Vagina (tissue), 2 donors: Measurements from ENCODE around the gene SLC12A8. TPM values are rescaled to one million over a fixed set of nuclear protein-coding genes. Genes with fewer than 3 reads are reported as not detected.

ENCODE experiments used
- DNase-seq, 2 donors: peaks; one replicate each; pipeline ENCODE4 v3.0.0-alpha.2; 2017; ENCODE audit errors: extremely low spot score in 2 of 2
- H3K27ac ChIP-seq: fragments of 200-600 bp; sonication (generic); one replicate; pipeline ENCODE4 v1.5.1; 2019
- H3K27me3 ChIP-seq: fragments of 200-600 bp; sonication (generic); one replicate; pipeline ENCODE4 v1.5.1; 2019
- H3K36me3 ChIP-seq, 2 donors: fragments of 200-600 bp; sonication (generic); one replicate each; pipeline ENCODE4 v1.5.1; 2017 to 2019
- H3K4me1 ChIP-seq: fragments of 200-600 bp; sonication (generic); one replicate; pipeline ENCODE4 v1.5.1; 2019
- H3K4me3 ChIP-seq, 2 donors: fragments of 200-600 bp; sonication (generic); 1 replicate in 1 of 2; 2 replicates in 1 of 2; pipeline ENCODE4 v1.5.1; 2016 to 2019
- H3K9me3 ChIP-seq: fragments of 200-600 bp; sonication (generic); one replicate; pipeline ENCODE4 v1.5.1; 2019
- POLR2A ChIP-seq, 2 donors: fragments of 450-650 bp; IDR thresholded peaks; one replicate each; pipeline ENCODE4 v1.6.1; 2017; ENCODE audit warnings: antibody characterized with exemption in 2 of 2, mild to moderate bottlenecking in 2 of 2, moderate library complexity in 2 of 2
- POLR2AphosphoS5 ChIP-seq, 2 donors: sonication (generic); formaldehyde crosslinking; IDR thresholded peaks; one replicate each; pipeline ENCODE4 v1.9.0; 2017; ENCODE audit warnings: antibody characterized with exemption in 2 of 2, mild to moderate bottlenecking in 2 of 2, low read depth in 1 of 2; ENCODE audit not compliant: insufficient read depth in 1 of 2
- intact Hi-C: fragments of 100-400 bp; cut with DNase I; formaldehyde crosslinking; loops from one replicate; pipeline ENCODE4 v1.15.1; 2023
- total RNA-seq: library from RNA; depleted of rRNA; stranded (reverse); fragments of >200 nt; gene quantifications from one replicate; pipeline ENCODE4 v1.2.3, GENCODE V29; 2016
- TF ChIP-seq, protein P1 (sequence below), 3 experiments: fragments of 450-650 bp in 2 of 3; fragments of 200-600 bp in 1 of 3; sonication (generic) in 1 of 3; IDR thresholded peaks; one replicate each; pipeline ENCODE4 v1.5.1; 2017 to 2019; ENCODE audit warnings: antibody characterized with exemption in 3 of 3, mild to moderate bottlenecking in 2 of 3, moderate library complexity in 2 of 3

Gene SLC12A8
- total RNA-seq, 1 donor from 2014 or later: 6.1 TPM

DNA sequence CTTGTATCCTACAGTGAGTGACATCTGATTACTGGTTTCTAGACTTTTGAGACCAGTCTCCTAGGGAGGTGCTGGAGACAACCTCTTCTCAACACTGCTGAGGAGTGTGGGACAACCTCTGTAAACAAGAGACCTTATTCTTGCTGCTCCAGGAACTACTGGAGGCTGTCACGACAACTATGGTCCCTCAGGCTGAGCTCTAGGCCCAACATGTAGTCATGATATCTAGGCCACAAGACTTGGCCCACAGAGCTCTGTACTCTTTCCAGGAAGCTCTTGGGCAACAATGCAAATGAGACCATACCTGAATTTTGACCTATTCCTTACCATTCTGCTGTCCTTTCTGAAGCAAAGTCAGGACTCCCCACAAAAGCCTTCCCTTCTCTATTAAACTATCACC, 132.5 kb downstream of the SLC12A8 start:
- no peak overlapping the region for H3K27ac ChIP-seq
- no peaks in the 10 kb centered on the region for H3K36me3 ChIP-seq
- no peak for DNase-seq
- no peaks in the 10 kb centered on the region for H3K27me3 ChIP-seq
- TF ChIP-seq, protein P1, sequence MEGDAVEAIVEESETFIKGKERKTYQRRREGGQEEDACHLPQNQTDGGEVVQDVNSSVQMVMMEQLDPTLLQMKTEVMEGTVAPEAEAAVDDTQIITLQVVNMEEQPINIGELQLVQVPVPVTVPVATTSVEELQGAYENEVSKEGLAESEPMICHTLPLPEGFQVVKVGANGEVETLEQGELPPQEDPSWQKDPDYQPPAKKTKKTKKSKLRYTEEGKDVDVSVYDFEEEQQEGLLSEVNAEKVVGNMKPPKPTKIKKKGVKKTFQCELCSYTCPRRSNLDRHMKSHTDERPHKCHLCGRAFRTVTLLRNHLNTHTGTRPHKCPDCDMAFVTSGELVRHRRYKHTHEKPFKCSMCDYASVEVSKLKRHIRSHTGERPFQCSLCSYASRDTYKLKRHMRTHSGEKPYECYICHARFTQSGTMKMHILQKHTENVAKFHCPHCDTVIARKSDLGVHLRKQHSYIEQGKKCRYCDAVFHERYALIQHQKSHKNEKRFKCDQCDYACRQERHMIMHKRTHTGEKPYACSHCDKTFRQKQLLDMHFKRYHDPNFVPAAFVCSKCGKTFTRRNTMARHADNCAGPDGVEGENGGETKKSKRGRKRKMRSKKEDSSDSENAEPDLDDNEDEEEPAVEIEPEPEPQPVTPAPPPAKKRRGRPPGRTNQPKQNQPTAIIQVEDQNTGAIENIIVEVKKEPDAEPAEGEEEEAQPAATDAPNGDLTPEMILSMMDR (IDR thresholded peaks at IDR 0.05): no peak
- TF ChIP-seq POLR2AphosphoS5 (IDR thresholded peaks at IDR 0.05; ENCODE audit: insufficient read depth in 1 of 2, low read depth in 1 of 2) (no peak), POLR2A (IDR thresholded peaks at IDR 0.05) (no peak)
- no peaks in the 10 kb centered on the region for H3K9me3 ChIP-seq
- no peaks in the 10 kb centered on the region for H3K4me1 ChIP-seq
- intact Hi-C loops: no loop called here
- H3K4me3 ChIP-seq: no peak overlapping the region

DNA sequence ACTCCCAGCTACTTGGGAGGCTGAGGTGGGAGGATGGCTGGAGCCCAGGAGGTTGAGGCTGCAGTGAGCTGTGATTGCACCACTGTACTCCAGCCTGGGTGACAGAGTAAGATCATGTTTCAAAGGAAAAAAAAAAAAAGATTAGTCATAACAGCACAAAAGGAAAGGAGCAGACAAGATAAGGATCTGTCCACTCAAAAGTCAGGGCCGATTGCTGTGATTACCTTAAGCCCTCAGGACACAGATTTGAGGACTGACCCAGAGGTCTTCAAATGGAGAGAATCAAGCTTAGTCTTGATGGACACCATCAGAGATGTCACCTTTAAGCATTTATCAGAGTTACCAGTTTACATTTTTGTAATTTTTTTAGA, 132.9 kb downstream of the SLC12A8 start:
- no peak for DNase-seq
- intact Hi-C loops: no loop called here
- no peak overlapping the region for H3K27ac ChIP-seq
- no peaks in the 10 kb centered on the region for H3K27me3 ChIP-seq
- no peaks in the 10 kb centered on the region for H3K9me3 ChIP-seq
- H3K4me1 ChIP-seq: no peaks in the 10 kb centered on the region
- TF ChIP-seq, protein P1 (IDR thresholded peaks at IDR 0.05): no peak
- TF ChIP-seq POLR2A (IDR thresholded peaks at IDR 0.05): no peak
- no peak for TF ChIP-seq POLR2AphosphoS5 (IDR thresholded peaks at IDR 0.05; ENCODE audit: insufficient read depth in 1 of 2, low read depth in 1 of 2)
- H3K36me3 ChIP-seq: no peaks in the 10 kb centered on the region
- no peak overlapping the region for H3K4me3 ChIP-seq

GRCh38 chr3:125078951-125079674, 133.4 kb downstream of the SLC12A8 start:
- no peak for DNase-seq
- Histone ChIP-seq H3K36me3 (no peaks in the 10 kb centered on the region), H3K27me3 (no peaks in the 10 kb centered on the region), H3K4me1 (no peaks in the 10 kb centered on the region), H3K9me3 (no peaks in the 10 kb centered on the region), H3K4me3 (no peak overlapping the region), H3K27ac (no peak overlapping the region)
- intact Hi-C loops: no loop called here
- TF ChIP-seq, protein P1 (IDR thresholded peaks at IDR 0.05): no peak
- TF ChIP-seq POLR2AphosphoS5 (IDR thresholded peaks at IDR 0.05; ENCODE audit: insufficient read depth in 1 of 2, low read depth in 1 of 2) (no peak), POLR2A (IDR thresholded peaks at IDR 0.05) (no peak)

- no peak overlapping the region for H3K27ac ChIP-seq
- TF ChIP-seq, protein P1 (IDR thresholded peaks at IDR 0.05): no peak
- H3K27me3 ChIP-seq: no peaks in the 10 kb centered on the region
- H3K4me1 ChIP-seq: no peaks in the 10 kb centered on the region
- intact Hi-C loops: no loop called here
- no peak for DNase-seq
- H3K36me3 ChIP-seq: no peaks in the 10 kb centered on the region
- H3K4me3 ChIP-seq: no peak overlapping the region
- no peaks in the 10 kb centered on the region for H3K9me3 ChIP-seq
These were observed 134.7 kb downstream of the SLC12A8 start for GRCh38 chr3:125077864-125078263.

DNA sequence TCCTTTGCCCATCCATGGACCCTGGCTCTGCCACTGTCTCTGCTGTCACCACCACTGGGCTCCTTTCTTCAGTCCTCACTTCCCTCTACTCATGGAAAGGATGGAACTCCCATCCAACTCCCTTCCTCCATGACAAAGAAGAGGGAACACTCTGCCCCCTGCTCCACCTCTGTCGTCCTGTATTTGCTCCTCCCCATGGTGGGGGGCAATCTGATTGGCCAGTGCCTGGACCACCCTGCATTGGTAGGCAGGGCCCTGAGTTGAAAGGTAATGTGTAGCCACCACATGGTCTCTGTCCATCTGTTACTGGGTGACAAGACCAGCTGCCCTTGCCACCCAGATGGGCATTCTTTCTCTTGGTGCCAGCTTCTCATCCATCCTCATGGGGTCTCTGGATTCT, 136.1 kb downstream of the SLC12A8 start:
- no peaks in the 10 kb centered on the region for H3K36me3 ChIP-seq
- no peak for TF ChIP-seq POLR2AphosphoS5 (IDR thresholded peaks at IDR 0.05; ENCODE audit: insufficient read depth in 1 of 2, low read depth in 1 of 2)
- TF ChIP-seq POLR2A (IDR thresholded peaks at IDR 0.05): no peak
- TF ChIP-seq, protein P1 (IDR thresholded peaks at IDR 0.05): no peak
- H3K9me3 ChIP-seq: no peaks in the 10 kb centered on the region
- intact Hi-C loops: no loop called here
- no peak overlapping the region for H3K4me3 ChIP-seq
- no peaks in the 10 kb centered on the region for H3K27me3 ChIP-seq
- no peaks in the 10 kb centered on the region for H3K4me1 ChIP-seq
- no peak for DNase-seq
- no peak overlapping the region for H3K27ac ChIP-seq
